H1 (cell line): ENCODE data around the gene MACROD2. TPM values are rescaled to one million over a fixed set of nuclear protein-coding genes. Genes with fewer than 3 reads are reported as not detected.

Experiments used
- EZH2 ChIP-seq: fragments of 200-600 bp; sonication (generic); IDR thresholded peaks from 2 replicates; pipeline ENCODE4 v1.7.1; 2012; ENCODE audit warnings: low read depth, mild to moderate bottlenecking, moderate library complexity, low read length, inconsistent platforms; ENCODE audit not compliant: severe bottlenecking
- FOSL1 ChIP-seq: IDR thresholded peaks from 2 replicates; pipeline ENCODE4 v1.6.1; 2011; ENCODE audit warnings: mild to moderate bottlenecking, low read depth, low read length, moderate library complexity; ENCODE audit not compliant: insufficient read depth
- GTF2F1 ChIP-seq: IDR thresholded peaks from 2 replicates; pipeline ENCODE4 v1.6.1; 2012; ENCODE audit warnings: low read depth, low read length, improper control_type of control experiment, borderline replicate concordance
- JUND ChIP-seq: IDR thresholded peaks from 2 replicates; pipeline ENCODE4 v1.6.1; 2011; ENCODE audit warnings: mild to moderate bottlenecking, improper control_type of control experiment, low read length
- POLR2AphosphoS5 ChIP-seq: IDR thresholded peaks from 2 replicates; pipeline ENCODE4 v1.6.1; 2011; ENCODE audit warnings: low read depth, low read length
- SAP30 ChIP-seq: fragments of 300-600 bp; sonication (generic); IDR thresholded peaks from 2 replicates; pipeline ENCODE4 v1.7.1; 2012; ENCODE audit warnings: low read length, moderate library complexity, mild to moderate bottlenecking, inconsistent platforms; ENCODE audit not compliant: insufficient read depth, insufficient replicate concordance
- SIN3A ChIP-seq, 2 experiments: IDR thresholded peaks in 1 of 2; conservative IDR thresholded peaks in 1 of 2; 2 replicates each; pipeline ENCODE4 v1.6.1; 2011 to 2012; ENCODE audit warnings: low read length in 2 of 2, improper control_type of control experiment in 1 of 2, low read depth in 1 of 2, mild to moderate bottlenecking in 1 of 2
- TAF7 ChIP-seq: optimal IDR thresholded peaks from 2 replicates; pipeline ENCODE3; 2011; ENCODE audit warnings: low read depth, mild to moderate bottlenecking, inconsistent platforms, low read length, moderate library complexity, borderline replicate concordance
- ZNF274 ChIP-seq: IDR thresholded peaks from 2 replicates; pipeline ENCODE4 v1.7.0; 2012; ENCODE audit warnings: low read length, borderline replicate concordance; ENCODE audit errors: extremely low read depth
- polyA plus RNA-seq, 7 experiments: library from polyadenylated mRNA; depleted of rRNA in 3 of 7; stranded (reverse) in 5 of 7; unstranded in 2 of 7; fragments of >200 nt in 5 of 7; fragments of 200-250 nt in 2 of 7; gene quantifications; 1 replicate in 5 of 7; 2 replicates in 1 of 7; 4 replicates in 1 of 7; pipeline versions ENCODE4 v1.2.1 to v1.2.3, GENCODE V29; 2011 to 2013; ENCODE audit warnings: missing spikeins in 2 of 7, mixed read lengths in 2 of 7
- total RNA-seq: library from RNA; stranded (reverse); fragmentation: NEBNext Ultra II Directional; extraction: Animal tissue kit (Norgen Biotek cat#: 25700); gene quantifications from 2 replicates; pipeline ENCODE4 v1.2.1, GENCODE V29; 2021
- TF ChIP-seq, protein P1 (sequence below): fragments of 300-600 bp; sonication (generic); IDR thresholded peaks from 2 replicates; pipeline ENCODE4 v1.7.1; 2012; ENCODE audit warnings: low read length, moderate library complexity, mild to moderate bottlenecking, inconsistent platforms; ENCODE audit not compliant: insufficient replicate concordance

Gene MACROD2
- total and polyA plus RNA-seq, 2 of the 8 experiments (the other 6 are each of a cell fraction or from before 2014, with no cell fraction given) = 0.70 to 3.9 TPM

DNA sequence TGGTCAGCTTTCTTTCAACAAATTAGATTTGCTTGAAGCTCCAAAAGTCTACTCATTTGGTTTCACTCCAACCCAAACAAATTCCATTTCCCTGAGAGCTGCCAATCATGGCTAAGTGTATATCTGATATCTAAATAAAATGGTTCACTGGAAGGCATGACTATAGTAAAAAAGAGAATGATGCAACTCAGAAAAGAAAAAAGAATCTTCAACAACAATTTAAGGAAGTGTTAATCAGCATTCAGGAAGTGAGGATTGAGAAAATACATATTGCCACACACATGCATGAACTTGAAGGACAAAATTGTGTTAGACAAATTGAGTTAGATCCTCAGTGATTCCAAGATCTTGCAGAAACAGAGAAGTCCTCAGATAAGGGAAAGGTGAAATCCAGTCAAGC, 1315.0 kb downstream of the MACROD2 start (continued):
- TF ChIP-seq, protein P1, sequence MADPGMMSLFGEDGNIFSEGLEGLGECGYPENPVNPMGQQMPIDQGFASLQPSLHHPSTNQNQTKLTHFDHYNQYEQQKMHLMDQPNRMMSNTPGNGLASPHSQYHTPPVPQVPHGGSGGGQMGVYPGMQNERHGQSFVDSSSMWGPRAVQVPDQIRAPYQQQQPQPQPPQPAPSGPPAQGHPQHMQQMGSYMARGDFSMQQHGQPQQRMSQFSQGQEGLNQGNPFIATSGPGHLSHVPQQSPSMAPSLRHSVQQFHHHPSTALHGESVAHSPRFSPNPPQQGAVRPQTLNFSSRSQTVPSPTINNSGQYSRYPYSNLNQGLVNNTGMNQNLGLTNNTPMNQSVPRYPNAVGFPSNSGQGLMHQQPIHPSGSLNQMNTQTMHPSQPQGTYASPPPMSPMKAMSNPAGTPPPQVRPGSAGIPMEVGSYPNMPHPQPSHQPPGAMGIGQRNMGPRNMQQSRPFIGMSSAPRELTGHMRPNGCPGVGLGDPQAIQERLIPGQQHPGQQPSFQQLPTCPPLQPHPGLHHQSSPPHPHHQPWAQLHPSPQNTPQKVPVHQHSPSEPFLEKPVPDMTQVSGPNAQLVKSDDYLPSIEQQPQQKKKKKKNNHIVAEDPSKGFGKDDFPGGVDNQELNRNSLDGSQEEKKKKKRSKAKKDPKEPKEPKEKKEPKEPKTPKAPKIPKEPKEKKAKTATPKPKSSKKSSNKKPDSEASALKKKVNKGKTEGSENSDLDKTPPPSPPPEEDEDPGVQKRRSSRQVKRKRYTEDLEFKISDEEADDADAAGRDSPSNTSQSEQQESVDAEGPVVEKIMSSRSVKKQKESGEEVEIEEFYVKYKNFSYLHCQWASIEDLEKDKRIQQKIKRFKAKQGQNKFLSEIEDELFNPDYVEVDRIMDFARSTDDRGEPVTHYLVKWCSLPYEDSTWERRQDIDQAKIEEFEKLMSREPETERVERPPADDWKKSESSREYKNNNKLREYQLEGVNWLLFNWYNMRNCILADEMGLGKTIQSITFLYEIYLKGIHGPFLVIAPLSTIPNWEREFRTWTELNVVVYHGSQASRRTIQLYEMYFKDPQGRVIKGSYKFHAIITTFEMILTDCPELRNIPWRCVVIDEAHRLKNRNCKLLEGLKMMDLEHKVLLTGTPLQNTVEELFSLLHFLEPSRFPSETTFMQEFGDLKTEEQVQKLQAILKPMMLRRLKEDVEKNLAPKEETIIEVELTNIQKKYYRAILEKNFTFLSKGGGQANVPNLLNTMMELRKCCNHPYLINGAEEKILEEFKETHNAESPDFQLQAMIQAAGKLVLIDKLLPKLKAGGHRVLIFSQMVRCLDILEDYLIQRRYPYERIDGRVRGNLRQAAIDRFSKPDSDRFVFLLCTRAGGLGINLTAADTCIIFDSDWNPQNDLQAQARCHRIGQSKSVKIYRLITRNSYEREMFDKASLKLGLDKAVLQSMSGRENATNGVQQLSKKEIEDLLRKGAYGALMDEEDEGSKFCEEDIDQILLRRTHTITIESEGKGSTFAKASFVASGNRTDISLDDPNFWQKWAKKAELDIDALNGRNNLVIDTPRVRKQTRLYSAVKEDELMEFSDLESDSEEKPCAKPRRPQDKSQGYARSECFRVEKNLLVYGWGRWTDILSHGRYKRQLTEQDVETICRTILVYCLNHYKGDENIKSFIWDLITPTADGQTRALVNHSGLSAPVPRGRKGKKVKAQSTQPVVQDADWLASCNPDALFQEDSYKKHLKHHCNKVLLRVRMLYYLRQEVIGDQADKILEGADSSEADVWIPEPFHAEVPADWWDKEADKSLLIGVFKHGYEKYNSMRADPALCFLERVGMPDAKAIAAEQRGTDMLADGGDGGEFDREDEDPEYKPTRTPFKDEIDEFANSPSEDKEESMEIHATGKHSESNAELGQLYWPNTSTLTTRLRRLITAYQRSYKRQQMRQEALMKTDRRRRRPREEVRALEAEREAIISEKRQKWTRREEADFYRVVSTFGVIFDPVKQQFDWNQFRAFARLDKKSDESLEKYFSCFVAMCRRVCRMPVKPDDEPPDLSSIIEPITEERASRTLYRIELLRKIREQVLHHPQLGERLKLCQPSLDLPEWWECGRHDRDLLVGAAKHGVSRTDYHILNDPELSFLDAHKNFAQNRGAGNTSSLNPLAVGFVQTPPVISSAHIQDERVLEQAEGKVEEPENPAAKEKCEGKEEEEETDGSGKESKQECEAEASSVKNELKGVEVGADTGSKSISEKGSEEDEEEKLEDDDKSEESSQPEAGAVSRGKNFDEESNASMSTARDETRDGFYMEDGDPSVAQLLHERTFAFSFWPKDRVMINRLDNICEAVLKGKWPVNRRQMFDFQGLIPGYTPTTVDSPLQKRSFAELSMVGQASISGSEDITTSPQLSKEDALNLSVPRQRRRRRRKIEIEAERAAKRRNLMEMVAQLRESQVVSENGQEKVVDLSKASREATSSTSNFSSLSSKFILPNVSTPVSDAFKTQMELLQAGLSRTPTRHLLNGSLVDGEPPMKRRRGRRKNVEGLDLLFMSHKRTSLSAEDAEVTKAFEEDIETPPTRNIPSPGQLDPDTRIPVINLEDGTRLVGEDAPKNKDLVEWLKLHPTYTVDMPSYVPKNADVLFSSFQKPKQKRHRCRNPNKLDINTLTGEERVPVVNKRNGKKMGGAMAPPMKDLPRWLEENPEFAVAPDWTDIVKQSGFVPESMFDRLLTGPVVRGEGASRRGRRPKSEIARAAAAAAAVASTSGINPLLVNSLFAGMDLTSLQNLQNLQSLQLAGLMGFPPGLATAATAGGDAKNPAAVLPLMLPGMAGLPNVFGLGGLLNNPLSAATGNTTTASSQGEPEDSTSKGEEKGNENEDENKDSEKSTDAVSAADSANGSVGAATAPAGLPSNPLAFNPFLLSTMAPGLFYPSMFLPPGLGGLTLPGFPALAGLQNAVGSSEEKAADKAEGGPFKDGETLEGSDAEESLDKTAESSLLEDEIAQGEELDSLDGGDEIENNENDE = no peak
- TF ChIP-seq POLR2AphosphoS5 (no peak), FOSL1 (no peak), GTF2F1 (no peak), SIN3A (conservative IDR thresholded peaks at IDR 0.05 in 1 of 2, IDR thresholded peaks at IDR 0.05 in 1 of 2; ENCODE audit: low read depth in 1 of 2, low read length in 2 of 2) (no peak), SAP30 (no peak), ZNF274 (no peak), JUND (no peak), TAF7 (no peak), EZH2 (no peak)
